NCI-H187 (cell line): ENCODE results near the gene HUS1.
"Not testable (repeated sequence)": the region's sequence is repeated elsewhere in the genome, so short reads cannot be mapped to it uniquely, and the experiment has no call there.

Source experiments
- DNase-seq, 2 experiments: peaks; one replicate each; lab custom pipeline; 2025; lab: John Stamatoyannopoulos, UW

Gene HUS1

DNA sequence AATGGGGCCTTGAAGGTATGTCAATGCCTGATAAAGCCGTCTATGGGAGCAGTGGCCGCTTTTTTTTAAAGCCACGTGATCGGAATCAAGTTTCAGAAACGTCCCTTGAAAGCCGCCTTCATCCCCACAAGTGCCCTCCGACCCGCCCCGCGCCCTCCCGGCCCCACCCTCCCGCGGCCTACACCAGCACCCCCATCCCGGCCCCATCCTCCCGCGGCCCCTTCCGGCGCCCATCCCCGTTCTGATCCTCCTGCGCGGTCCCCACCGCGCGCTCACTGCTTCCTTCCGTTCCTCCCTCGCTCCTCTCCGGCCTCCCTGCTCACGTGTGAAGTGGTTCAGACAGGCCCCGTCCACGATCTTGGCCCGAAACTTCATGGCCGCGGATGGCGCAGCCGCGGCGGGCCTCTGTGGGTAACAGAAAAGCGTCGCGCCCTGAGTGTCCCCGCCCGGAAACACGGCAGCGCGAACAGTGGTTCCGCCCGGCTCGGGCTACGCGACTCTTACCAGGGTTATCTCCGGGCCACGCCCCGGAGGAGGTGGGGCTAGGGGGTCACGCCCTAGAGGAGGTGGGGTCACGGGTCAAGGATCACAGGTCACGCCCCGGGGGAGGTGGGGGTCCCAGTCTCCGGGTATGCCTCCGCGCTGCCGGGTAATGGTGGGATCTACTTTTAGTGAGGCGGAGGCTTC lies at the start of gene HUS1:
TSS of gene HUS1 (minus strand) at position 471 of the 687 bp plus-strand sequence. CDS start at position 375, 96 bp downstream.
- DNase-seq = peak; percentile 84 to 87

DNA sequence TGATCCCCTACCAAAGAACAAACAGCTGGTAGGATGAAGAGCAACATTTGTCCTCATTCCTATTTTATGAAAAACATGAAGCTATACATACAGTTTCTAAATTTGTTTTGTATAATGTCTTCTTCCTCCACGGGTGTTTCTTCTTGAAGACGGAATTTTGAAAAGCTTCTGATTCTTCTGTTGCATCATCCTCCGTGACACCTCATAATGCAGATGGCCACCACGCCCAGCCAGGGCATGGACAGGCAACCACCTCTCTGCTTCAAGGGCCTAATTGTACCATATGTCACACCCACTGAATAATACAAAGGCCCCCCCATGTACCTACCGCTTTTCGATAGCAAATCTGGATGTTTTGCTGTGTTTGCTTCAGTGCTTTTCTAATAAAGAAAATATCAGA lies 49.5 kb upstream of the HUS1 start, which contains the start of gene SUN3:
TSS of gene SUN3 (minus strand) at position 170 of the 400 bp plus-strand sequence. CDS start at position 1, 169 bp downstream.
- no peak for DNase-seq

DNA sequence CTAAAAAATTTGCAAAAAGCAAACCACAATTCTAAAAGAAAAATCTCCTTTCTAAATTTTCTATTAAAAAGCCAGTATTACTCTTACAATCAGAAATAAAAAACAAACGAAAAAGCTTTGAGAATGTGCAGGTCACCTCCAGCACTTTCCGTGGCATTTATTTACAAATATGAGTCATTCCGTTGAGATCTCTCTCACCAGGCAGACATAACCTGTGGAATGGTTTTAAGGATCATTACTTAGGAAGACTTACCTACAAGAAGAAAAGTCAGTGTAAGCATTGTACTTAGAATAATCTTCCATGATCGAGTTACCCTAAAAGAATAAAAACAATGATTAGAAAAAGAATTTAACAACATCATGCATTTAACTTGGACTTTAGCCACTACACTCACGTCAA lies 46.2 kb upstream of the HUS1 start:
- no peak for DNase-seq

DNA sequence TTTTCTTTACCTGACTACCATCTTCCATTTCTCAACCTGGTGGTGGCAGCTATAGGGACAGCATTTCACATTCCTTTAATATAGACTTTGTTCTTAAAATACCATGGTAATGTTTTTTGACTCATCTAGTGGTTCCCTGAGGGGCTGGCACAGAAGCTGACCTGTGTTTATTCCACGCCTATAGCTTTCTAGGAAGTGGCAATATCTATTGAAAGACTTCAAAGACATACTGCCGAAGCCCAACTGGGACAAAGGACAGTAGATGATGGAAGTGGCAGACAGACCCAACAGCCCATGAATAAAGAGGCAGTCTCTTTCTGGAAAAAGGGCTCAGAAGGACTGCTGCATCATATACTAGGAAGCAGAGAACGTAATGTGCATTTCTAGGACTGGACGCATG lies 38.3 kb upstream of the HUS1 start:
- DNase-seq = no peak

DNA sequence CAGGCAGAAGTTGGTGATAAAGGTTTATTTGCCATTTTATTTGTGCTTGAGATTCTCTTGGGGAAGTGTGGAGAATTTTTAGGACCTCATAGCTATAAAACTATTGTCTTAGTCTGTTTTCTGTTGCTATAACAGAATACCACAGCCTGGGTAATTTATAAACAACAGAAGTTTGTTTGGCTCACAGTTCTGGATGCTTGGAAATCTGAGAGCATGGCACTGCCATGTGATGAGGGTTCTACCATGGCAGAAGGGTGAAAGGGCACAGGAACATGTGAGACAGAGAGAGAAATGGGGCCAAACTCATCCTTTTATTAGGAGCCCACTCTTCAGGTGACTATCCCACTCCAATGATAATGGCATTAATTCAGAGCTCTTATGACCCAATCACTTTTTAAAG lies 37.2 kb upstream of the HUS1 start:
- no peak for DNase-seq

DNA sequence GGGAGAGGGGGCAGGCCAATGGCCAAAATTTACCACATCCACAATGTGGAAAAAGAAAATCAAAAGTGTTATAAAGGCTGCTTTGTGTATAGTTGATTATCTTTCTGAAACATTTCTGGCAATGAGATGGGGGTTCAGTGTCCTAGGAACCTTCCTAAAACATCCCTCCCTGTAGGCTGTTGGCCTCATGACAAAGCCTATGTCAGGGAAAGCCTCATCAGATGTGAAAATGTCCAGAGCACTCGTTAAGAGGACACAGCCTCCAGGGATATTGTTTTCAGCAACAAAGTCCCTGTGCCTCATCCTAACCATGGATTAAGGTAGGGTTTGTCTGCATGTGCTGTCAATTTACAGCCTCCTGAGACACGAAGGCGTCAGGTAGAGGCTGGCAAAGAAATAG lies 32.5 kb upstream of the HUS1 start:
- no peak for DNase-seq

DNA sequence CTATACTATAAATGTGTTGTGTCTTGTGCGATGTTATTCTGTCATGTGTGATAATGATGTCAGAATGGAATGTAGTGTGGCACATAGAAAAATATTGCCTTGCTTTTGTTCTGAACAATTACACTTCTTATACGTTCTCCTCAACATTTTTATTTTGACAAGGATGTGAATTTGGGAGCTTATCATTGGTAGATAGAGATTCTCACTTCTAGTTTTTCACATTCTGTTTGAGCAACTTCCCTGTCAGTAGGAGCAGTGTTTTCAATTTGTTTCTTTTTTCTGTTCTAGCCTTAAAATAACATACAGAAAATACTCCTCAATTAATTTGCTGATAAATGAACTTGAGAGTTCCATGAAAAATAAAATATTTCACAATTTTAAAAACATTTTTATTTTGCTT lies 31.9 kb upstream of the HUS1 start:
- DNase-seq = no peak

DNA sequence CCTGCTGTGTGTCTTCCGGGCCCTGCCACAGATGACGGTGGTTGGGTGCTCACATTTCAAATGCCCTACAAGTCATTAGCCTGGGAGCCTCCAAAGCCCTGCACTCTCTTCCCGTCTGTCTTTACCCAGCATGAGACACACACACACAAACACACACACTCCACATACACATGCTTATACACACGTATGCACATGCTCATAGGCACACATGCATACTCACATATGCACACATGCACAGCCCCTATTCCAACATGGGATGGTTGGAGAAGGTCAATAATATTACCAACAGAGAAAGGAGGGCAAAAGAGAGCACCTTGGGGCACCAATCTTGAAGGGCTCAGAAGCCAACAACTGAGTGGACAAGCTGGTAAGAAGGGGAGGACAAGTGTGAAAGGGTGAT lies 30.5 kb upstream of the HUS1 start:
- DNase-seq = no peak

DNA sequence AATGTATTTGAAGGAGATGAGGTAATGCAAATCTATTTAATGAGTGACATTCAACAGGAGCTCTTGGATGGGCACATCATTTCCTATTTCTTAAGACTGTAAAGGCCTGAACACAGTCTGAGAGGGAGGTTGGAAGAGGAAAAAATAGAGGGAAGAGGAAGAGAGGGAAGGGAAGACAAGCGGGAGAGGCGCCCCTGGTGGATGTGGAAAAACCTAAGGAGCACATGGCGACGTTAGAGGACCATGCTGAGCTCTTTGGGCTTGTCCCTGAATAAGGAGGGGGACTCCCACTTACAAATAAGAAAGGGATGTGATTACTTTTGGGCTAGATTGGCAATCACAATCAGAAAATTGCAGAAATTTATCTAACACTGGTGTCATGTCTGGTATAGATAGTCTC lies 29.8 kb upstream of the HUS1 start:
- DNase-seq = no peak

DNA sequence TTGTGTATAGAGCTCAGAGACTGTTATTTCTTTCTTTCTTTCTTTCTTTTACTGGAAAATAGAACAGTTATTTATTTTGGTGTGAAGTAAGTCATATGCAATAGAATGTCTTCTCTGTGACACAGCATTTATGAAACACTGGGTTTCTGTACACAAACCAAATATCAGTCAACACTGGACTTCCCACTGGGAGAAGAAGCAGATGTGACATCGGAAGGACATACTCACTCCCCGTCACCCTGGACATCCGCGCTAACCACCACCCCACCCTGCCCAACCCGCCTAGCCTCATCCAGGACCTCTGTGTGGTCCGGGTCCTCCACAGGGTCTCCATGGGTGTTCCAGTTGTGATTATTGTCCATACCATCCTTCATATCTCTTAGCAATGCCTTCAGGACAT lies 27.5 kb upstream of the HUS1 start:
- DNase-seq = no peak

DNA sequence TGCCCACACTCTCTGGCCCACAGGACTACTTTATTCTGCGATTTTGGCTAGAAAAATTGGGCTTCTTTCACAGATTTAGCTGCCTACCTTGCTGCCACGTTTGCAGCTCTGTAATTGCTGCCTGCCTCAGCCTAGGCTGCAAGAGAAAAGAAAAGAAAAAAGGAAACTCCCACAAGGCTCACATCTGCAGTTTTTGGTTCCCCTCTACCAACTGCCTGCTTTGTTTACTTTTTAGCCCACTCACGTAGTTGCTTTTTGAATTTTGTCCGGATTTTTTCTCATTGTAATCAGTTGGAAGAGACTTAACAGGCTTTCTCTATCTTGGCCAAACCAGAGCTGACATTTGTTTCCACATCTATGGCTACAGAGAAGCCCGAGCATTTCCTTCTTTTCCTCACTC lies 25.2 kb upstream of the HUS1 start:
- no peak for DNase-seq

DNA sequence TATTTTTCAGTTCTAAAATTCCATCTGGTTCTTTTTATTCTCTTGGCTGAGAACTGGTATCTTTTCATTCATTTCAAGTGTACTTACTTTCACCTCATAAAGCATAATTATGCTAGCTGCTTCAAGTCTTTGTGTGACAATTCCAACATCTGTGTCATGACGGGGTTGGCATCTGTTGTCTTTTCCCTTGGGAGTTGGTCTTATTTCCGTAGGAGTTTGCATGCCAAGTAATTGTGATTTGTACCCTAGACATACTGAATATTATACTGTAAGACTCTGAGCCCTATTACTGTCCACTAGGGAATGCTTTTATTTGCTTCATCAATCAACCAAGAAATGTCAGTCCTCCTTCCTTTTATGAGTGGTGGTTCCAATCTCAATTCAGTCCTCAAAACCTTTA lies 24.6 kb upstream of the HUS1 start:
- DNase-seq = no peak

DNA sequence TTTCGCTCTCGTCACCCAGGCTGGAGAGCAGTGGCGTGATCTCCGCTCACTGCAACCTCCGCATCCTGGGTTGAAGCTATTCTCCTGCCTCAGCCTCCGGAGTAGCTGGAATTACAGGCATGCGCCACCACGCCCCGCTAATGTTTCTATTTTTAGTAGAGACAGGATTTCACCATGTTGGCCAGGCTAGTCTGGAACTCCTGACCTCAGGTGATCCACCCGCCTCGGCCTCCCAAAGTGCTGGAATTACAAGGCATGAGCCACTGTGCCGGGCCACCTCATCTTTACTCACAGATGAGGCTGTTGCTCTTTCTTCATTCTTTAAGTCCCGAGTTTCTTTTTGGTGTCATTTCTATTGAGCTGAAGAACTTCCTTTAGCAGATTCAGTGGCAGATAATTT lies 20.7 kb upstream of the HUS1 start:
- DNase-seq = not testable (repeated sequence)

DNA sequence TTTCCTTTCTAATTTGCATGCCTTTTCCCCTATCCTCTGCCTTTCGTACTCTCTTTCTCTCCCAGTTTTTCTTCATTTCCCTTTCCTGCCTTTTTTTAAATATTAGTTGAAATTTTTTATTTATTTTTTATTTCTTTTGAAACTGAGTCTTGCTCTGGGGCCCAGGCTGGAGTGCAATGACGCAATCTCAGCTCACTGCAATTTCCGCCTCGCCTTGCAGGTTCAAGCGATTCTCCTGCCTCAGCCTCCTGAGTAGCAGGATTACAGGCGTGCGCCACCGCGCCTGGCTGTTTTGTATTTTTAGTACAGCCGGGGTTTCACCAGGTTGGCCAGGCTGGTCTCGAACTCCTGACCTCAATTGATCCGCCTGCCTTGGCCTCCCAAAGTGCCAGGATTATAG lies 20.0 kb upstream of the HUS1 start:
- DNase-seq = no peak

DNA sequence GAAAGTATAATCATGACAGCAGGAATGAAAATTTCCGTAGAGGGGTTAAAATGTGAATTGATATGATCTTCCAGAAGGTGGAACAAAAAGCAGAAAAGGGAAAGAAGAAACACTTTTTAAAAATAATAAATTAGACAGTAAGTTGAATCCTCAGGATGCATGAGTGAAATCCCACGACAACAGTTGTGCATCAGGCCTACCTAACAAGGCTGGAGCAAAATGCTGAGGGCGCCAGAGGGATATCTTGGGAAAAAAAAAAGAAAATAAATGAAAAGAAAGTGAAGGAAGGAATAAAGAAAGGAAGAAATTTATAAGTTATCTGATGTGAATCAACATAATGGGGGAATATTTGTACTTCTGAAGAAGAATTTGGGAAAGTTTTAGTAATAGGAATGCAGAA lies 13.0 kb upstream of the HUS1 start:
- no peak for DNase-seq

DNA sequence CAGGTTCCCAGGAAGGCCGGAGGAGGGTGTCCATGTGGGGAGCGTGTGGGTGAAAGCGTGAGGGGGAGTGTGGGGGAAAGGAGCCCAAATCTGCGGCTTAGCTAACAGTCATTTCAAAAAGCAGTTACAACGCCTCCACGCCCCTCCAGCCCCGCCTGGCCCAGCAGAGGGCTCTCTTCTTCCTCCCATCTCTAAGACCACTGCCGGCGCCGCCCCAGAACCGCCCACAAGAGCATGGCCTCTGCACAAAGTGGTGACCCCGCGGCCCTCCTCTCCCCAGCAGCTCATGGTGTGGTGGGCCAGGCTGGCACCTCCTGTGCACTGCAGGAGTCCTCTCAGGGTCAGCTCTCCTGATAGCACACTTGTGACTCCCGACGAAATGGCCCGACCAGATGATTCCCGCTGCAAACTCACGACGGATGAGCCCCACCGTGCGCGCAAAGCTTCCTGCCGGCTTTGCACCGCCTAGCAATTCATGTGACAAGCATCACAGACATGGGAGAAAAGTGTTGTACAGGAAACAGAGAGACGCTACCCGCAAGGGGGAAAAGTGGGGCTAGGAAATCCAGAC lies 12.4 kb upstream of the HUS1 start:
- DNase-seq = no peak

DNA sequence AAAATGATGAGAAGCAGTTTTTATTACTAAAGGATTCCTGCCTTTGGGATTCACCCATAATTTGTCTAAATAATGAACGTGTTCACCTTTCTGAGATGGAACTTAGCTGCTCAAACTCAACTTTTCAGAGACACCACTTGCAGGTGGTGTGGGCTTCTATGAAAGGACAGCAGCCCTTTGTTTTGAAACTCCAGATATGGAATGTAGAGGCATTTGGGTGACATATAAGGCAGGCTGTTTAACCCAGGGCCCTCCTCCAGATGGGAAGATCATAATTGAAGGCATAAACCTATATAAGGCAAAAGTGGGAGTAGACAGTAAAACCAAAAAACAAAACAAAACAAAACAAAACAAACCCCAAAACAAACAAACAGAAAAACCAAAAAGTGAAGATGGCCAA lies 11.9 kb upstream of the HUS1 start:
- no peak for DNase-seq

DNA sequence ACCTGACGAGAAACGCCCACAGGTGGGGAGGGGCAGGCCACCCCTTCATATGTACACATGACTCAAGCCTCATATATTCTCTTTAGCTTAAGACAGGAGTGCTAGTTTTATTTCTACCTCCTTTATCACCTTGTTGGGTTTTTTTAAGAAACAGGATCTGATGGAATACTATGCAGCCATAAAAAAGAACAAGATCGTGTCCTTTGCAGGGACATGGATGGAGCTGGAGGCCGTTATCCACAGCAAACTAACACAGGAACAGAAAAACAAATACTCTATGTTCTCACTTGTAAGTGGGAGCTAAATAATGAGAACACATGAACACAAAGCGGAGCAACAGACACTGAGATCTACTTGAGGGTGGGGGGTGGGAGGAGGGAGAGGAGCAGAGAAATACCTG lies 11.2 kb upstream of the HUS1 start:
- no peak for DNase-seq

DNA sequence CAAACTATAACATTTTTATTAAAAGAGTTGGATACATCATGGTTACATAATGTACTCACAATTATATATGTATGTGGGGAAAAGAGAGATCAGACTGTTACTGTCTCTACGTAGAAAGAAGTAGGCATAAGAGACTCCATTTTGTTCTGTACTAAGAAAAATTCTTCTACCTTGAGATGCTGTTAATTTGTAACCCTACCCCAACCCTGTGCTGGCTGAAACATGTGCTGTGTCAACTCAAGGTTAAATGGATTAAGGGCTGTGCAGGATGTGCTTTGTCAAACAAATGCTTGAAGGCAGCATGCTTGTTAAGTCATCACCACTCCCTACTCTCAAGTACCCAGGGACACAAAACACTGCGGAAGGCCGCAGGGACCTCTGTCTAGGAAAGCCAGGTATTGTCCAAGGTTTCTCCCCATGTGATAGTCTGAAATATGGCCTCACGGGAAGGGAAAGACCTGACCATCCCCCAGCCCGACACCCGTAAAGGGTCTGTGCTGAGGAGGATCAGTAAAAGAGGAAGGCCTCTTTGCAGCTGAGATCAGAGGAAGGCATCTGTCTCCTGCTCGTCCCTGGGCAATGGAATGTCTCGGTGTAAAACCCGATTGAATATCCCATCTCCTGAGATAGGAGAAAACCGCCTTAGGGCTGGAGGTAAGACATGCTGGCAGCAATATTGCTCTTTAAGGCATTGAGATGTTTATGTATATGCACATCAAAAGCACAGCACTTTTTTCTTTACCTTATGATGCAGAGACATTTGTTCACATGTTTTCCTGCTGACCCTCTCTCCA lies 10.4 kb upstream of the HUS1 start:
- not testable (repeated sequence) for DNase-seq

DNA sequence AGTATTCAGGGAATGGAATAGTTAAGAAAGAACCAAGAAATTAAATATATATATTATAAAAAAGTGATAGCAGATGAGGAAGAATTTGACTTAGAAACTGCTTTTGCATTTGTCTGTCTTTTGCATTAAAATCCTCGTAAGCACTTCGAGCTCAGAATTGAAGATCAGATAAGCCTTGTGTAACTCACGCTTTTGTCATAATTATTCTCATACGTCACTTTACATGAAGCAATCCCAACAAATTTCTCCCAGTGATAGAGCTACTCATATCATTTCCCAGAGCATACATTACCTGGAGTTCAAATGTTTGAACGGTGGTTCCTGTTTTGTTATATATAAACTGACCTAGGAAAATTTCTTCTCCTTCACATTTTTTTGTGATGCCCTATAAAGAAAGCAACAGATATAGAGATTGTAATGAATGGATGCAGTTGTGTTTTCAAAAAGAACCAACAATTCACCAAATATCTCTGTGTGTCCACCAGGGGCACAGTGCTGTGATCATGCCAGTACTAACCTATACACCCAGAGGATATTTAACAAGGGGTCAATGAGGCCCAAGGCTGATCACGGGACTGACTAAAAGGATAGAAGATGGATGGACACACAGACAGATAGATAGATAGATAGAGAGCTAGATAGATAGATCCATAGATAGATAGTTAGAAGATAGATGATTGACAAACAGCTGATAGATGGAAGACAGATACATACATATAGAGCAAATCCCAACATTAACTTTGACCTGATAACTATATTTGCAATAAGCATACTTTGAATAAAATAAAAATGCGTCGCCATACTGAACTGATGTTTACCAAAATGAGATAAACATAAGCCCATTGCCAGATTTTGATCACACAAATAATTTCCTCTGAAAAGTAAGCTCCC lies 9.3 kb upstream of the HUS1 start:
- no peak for DNase-seq

DNA sequence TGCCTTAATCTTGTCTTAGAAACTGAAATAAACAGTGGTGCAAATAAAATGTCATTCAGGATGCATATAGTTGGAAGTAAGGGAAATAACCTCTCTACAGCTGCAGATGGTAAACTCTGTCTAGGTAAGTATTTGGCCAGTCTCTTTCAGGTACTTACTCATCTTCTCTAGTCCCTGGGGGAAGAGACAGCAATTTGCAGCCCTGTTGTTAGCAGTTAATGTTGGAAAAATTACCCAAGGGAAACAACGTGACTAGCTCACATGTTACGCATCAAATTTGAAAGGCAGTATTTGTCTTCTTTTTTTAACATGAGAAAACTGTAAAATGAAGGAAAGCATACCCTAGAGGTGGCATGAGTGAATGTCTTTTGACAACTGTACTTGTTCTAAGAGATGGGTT lies 3.2 kb upstream of the HUS1 start:
- no peak for DNase-seq

DNA sequence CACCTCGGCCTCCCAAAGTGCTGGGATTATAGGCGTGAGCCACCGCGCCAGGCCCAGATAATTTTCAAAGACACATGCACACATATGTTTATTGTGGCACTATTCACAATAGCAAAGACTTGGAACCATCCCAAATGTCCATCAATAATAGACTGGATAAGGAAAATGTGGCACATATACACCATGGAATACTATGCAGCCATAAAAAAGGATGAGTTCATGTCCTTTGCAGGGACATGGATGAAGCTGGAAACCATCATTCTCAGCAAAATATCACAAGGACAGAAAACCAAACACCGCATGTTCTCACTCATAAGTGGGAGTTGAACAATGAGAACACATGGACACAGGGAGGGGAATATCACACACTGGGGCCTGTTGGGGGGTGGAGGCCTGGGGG lies 1.2 kb upstream of the HUS1 start:
- DNase-seq = not testable (repeated sequence)
